Panc1 (cell line): ENCODE measurements around the gene PPIP5K2. TPM values are rescaled to one million over a fixed set of nuclear protein-coding genes. Genes with fewer than 3 reads are reported as not detected.

Experiments
- ATAC-seq: fragments of 200-7000 bp; cut with Tn5 transposase; 2 replicates; pipeline ENCODE4 v1.9.1; 2020; ENCODE audit warnings: mild to moderate bottlenecking, moderate library complexity
- BruUV-seq: library from RNA; stranded (reverse); fragments of 400-500 nt; replicated peaks from 2 replicates; lab custom pipeline; 2021; lab: Mats Ljungman, UMichigan
- CTCF ChIA-PET: fragments of 300-600 bp; sonication (Branson Sonifier 250); formaldehyde crosslinking; loops from one replicate; lab custom pipeline; 2022; ENCODE audit warnings: antibody characterized with exemption; lab: Charles Lee
- POLR2A ChIA-PET: fragments of 300-600 bp; sonication (Branson Sonifier 250); formaldehyde crosslinking; loops from one replicate; lab custom pipeline; 2022; ENCODE audit warnings: antibody characterized with exemption; lab: Charles Lee
- DNase-seq: peaks from one replicate; pipeline ENCODE4 v3.0.0-alpha.2; 2010; ENCODE audit warnings: low read depth, low spot score
- H3K27ac ChIP-seq: 2 replicates; pipeline ENCODE4 v1.5.1; 2011; ENCODE audit warnings: mild to moderate bottlenecking, low read length, inconsistent platforms
- H3K27me3 ChIP-seq: fragments of 200-500 bp; sonication (Bioruptor generic); 2 replicates; pipeline ENCODE4 v1.6.0; 2014; ENCODE audit warnings: low read length, inconsistent platforms; ENCODE audit not compliant: control insufficient read depth, insufficient read depth
- H3K36me3 ChIP-seq: fragments of 200-500 bp; sonication (Bioruptor generic); 2 replicates; pipeline ENCODE4 v1.5.1; 2014; ENCODE audit warnings: inconsistent platforms, mild to moderate bottlenecking, low read length, moderate library complexity; ENCODE audit not compliant: control insufficient read depth, insufficient read depth
- H3K4me1 ChIP-seq: 2 replicates; pipeline ENCODE4 v1.5.1; 2011; ENCODE audit warnings: inconsistent platforms, mild to moderate bottlenecking, low read length, moderate library complexity; ENCODE audit not compliant: control insufficient read depth, insufficient read depth
- H3K4me3 ChIP-seq, 2 experiments: 2 replicates each; pipeline ENCODE4 v1.5.1; 2011 to 2012; ENCODE audit warnings: low read depth in 2 of 2, low read length in 2 of 2, mild to moderate bottlenecking in 2 of 2, inconsistent platforms in 1 of 2, moderate library complexity in 1 of 2
- H3K9me3 ChIP-seq: fragments of 200-500 bp; sonication (Bioruptor generic); 2 replicates; pipeline ENCODE4 v1.5.1; 2014; ENCODE audit warnings: low read depth, mild to moderate bottlenecking, inconsistent platforms, low read length, moderate library complexity; ENCODE audit not compliant: control insufficient read depth, insufficient read depth
- POLR2AphosphoS5 ChIP-seq: IDR thresholded peaks from 2 replicates; pipeline ENCODE4 v1.6.1; 2012; ENCODE audit warnings: mild to moderate bottlenecking, low read depth, low read length, moderate library complexity
- SIN3A ChIP-seq: IDR thresholded peaks from 2 replicates; pipeline ENCODE4 v1.6.1; 2012; ENCODE audit warnings: low read depth, mild to moderate bottlenecking, low read length, moderate library complexity, borderline replicate concordance; ENCODE audit not compliant: insufficient read depth
- TCF7L2 ChIP-seq: IDR thresholded peaks from 2 replicates; pipeline ENCODE4 v1.6.1; 2011; ENCODE audit warnings: mild to moderate bottlenecking, low read depth, low read length, inconsistent platforms
- in situ Hi-C: cut with HindIII; loops from 2 replicates; pipeline ENCODE4 v1.10.0; 2016; ENCODE audit warnings: low sequenced_read_pairs, low pct_unique_long_range_greater_than_20kb
- intact Hi-C: fragments of 100-400 bp; cut with micrococcal nuclease; formaldehyde crosslinking; loops from one replicate; pipeline ENCODE4 v1.10.0; 2022; ENCODE audit not compliant: unreplicated experiment
- total RNA-seq: library from RNA; stranded (reverse); gene quantifications from one replicate; pipeline ENCODE4 v1.2.1, GENCODE V29; 2021; ENCODE audit not compliant: unreplicated experiment
- TF ChIP-seq, protein P1 (sequence below): fragments of 450-650 bp; IDR thresholded peaks from 2 replicates; pipeline ENCODE4 v1.5.1; 2017; ENCODE audit warnings: mild to moderate bottlenecking
- TF ChIP-seq, protein P2 (sequence below), 2 experiments: IDR thresholded peaks; 2 replicates each; pipeline ENCODE4 v1.6.1; 2011 to 2012; ENCODE audit warnings: low read depth in 2 of 2, control low read depth in 1 of 2, low read length in 1 of 2, mild to moderate bottlenecking in 1 of 2, moderate library complexity in 1 of 2; ENCODE audit not compliant: insufficient read depth in 1 of 2

Gene PPIP5K2
- total RNA-seq, 1 experiment from 2014 or later, result 56.8 TPM

DNA sequence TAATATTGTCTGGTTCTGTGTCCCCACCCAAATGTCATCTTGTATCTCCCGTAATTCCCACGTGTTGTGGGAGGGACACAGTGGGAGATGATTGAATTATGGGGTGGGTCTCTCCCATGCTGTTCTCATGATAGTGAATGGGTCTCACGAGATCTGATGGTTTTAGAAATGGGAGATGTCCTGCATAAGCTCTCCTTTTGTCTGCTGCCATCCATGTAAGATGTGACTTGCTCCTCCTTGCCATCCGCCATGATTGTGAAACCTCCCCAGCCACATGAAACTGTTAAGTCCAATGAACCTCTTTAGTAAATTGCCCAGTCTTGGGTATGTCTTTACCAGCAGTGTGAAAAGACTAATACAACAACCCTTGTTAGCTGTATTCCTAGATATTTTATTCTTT is 44.7 kb upstream of the PPIP5K2 start:
- no TSS peak for BruUV-seq
- intact Hi-C loops (no loop called here), in situ Hi-C loops (no loop called here)
- Histone ChIP-seq H3K36me3 (no peaks in the 10 kb centered on the region), H3K4me3 (no peak overlapping the region), H3K27ac (no peak overlapping the region), H3K9me3 (no peaks in the 10 kb centered on the region), H3K27me3 (no peaks in the 10 kb centered on the region), H3K4me1 (no peaks in the 10 kb centered on the region)
- DNase-seq (no peak), ATAC-seq (no peak)
- TF ChIP-seq SIN3A (no peak), TCF7L2 (no peak), POLR2AphosphoS5 (no peak)
- TF ChIP-seq, protein P1, sequence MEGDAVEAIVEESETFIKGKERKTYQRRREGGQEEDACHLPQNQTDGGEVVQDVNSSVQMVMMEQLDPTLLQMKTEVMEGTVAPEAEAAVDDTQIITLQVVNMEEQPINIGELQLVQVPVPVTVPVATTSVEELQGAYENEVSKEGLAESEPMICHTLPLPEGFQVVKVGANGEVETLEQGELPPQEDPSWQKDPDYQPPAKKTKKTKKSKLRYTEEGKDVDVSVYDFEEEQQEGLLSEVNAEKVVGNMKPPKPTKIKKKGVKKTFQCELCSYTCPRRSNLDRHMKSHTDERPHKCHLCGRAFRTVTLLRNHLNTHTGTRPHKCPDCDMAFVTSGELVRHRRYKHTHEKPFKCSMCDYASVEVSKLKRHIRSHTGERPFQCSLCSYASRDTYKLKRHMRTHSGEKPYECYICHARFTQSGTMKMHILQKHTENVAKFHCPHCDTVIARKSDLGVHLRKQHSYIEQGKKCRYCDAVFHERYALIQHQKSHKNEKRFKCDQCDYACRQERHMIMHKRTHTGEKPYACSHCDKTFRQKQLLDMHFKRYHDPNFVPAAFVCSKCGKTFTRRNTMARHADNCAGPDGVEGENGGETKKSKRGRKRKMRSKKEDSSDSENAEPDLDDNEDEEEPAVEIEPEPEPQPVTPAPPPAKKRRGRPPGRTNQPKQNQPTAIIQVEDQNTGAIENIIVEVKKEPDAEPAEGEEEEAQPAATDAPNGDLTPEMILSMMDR, result no peak
- TF ChIP-seq, protein P2, sequence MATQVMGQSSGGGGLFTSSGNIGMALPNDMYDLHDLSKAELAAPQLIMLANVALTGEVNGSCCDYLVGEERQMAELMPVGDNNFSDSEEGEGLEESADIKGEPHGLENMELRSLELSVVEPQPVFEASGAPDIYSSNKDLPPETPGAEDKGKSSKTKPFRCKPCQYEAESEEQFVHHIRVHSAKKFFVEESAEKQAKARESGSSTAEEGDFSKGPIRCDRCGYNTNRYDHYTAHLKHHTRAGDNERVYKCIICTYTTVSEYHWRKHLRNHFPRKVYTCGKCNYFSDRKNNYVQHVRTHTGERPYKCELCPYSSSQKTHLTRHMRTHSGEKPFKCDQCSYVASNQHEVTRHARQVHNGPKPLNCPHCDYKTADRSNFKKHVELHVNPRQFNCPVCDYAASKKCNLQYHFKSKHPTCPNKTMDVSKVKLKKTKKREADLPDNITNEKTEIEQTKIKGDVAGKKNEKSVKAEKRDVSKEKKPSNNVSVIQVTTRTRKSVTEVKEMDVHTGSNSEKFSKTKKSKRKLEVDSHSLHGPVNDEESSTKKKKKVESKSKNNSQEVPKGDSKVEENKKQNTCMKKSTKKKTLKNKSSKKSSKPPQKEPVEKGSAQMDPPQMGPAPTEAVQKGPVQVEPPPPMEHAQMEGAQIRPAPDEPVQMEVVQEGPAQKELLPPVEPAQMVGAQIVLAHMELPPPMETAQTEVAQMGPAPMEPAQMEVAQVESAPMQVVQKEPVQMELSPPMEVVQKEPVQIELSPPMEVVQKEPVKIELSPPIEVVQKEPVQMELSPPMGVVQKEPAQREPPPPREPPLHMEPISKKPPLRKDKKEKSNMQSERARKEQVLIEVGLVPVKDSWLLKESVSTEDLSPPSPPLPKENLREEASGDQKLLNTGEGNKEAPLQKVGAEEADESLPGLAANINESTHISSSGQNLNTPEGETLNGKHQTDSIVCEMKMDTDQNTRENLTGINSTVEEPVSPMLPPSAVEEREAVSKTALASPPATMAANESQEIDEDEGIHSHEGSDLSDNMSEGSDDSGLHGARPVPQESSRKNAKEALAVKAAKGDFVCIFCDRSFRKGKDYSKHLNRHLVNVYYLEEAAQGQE (IDR thresholded peaks at IDR 0.05; ENCODE audit: insufficient read depth in 1 of 2, low read depth in 2 of 2, low read length in 1 of 2), result no peak
- CTCF ChIA-PET, result no interaction called here
- POLR2A ChIA-PET, result no interaction called here

DNA sequence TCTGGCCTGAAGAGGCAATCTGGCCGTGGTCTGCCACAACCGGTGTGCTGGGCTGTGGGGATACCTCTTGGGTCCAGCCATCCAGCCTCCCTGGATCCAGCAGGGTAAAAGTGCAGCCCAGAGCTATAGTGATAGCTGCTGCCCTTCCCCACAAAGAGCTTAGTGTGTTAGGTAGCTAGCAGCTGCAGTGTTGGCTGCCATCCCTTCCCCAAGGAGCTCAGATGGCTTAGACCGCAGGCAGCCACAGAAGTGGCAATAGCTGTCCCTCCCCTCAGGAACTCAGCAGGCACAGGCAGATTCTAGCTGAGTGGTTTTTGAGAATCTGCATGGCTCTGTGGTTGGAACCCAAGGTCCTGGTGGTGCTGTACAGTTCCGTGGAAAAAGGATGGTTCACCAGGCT is 40.3 kb upstream of the PPIP5K2 start:
- no peaks in the 10 kb centered on the region for H3K27me3 ChIP-seq
- no peak overlapping the region for H3K27ac ChIP-seq
- POLR2A ChIA-PET, result no interaction called here
- H3K4me1 ChIP-seq, result no peaks in the 10 kb centered on the region
- no peaks in the 10 kb centered on the region; the same call in 1 of the 2 replicates for H3K9me3 ChIP-seq
- TF ChIP-seq TCF7L2 (no peak), SIN3A (no peak)
- TF ChIP-seq, protein P1, result no peak
- in situ Hi-C loops (no loop called here), intact Hi-C loops (no loop called here)
- DNase-seq, result no peak
- CTCF ChIA-PET, result no interaction called here
- H3K36me3 ChIP-seq, result no peaks in the 10 kb centered on the region
- ATAC-seq, result no peak
- BruUV-seq, result no TSS peak
- H3K4me3 ChIP-seq, result no peak overlapping the region
